GM21786 (cell line): ENCODE data around the gene MROH9.

Experiments
- ATAC-seq: cut with Tn5 transposase; IDR thresholded peaks from one replicate; pipeline ENCODE4 v1.9.1; 2021; ENCODE audit not compliant: unreplicated experiment

Gene MROH9

DNA sequence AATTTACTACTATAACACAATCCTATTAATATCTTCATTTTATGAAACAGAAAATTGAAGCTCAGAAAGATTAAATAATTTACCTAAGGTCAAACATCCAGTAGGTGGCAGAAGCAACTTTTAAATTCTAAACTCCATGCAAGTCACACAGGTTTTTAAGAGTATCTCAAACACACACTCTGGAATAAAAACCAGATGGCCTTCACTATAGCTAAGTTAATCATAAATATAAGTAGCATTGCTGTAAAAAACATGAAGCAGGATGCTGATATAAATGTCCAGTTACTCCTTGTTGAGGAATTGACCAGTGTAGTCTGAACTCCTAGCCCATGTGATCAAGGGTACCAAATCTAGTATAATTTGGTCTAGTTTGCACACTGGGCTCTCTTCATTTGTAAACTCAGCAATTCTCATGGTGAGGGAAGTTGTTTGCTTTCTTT is 146.0 kb downstream of the MROH9 start:
- no peak for ATAC-seq

DNA sequence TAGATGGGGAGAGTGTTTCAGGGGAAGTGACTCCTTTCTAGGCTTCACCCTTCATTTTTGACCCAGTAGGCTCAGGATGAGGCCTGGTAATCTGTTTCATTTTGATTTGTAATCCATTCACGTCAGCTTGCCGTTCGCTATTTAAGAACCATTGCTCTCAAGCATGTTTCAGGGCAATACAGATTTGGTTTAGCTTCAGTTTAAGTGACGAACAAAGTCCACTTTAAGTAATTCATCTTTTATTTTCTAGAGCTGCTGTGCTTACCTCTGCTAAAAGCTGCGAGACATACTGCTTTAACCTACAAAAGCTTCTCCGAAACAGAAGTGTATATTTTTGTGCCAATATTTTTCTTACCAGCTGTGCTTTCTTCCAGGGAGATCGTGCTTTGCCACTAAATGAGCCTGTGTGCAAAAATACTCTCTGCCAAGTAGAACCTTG is 146.4 kb downstream of the MROH9 start:
- ATAC-seq = no peak

DNA sequence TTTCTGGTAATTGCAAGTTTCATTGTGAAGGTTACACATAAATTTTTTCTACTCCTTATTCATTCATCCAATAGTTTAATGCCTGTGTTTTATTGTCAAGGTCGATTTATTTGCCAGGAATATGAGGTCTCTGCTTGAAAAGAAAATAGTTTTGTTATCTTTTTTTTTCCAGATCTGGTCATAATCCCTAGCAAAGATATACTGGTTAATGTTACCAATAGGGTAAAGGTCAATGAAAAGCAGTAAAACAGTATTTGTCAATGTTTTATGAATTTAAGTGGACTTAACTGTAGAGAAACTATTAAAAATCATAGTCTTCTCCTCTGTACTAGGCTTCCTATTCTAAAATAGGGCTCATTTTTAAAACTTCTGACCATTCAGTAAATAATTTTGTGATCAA is 147.3 kb downstream of the MROH9 start:
- ATAC-seq = no peak

DNA sequence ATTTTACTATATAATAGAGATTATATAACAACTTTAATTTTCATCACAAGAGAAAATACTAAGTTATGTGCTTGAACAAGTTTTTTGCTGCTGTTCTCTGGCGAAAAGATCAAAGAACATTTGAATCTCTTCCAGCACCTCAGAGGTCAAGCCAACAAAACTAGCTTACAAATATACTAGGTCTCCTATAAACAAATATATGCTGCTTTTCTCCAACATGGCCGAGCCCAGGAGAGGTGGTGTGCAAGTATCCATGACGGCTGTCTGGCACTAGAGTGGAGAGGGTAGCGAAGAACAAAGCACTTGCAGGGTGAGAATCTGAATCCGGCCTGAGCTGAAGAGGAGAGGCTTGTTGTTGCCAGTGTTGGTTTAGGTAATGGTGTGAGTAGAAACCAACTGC is 147.9 kb downstream of the MROH9 start:
- ATAC-seq = no peak

DNA sequence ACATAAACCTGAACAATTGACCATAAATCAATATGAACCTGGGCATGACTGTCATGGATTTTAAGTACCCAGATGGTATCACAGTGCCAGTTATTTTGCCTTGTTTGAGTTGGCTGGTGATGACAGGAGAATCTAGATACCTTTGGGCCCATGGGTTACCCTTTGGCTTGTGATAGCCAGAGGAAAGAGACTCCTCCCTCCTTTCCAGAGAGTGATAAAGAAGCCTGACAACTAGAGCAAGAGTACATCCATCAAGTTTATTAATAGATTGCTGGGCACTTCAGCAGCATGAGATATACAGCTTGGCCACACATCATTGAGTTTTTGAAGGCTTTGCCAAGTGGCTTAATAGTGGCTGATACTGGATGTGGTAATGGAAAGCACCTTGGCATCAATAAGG is 148.8 kb downstream of the MROH9 start:
- no peak for ATAC-seq

DNA sequence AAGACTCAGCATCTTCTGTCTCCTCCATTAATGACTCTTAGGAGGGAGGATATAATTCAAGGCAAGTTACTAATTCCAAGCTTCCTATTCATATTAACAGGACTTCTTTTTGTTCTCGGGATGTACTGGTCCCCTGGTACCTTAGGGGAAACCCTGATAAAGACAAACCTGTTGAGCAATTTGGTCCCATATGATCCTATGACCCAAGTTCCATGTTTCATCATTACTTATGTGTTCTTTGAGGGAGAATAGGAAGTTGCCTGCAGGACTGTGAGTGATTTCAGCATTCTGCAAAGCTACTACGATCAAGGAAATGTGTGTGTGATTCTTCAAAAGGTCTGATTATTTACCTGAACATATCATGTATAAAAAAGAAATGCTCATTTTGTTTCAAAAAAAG is 149.5 kb downstream of the MROH9 start:
- ATAC-seq = no peak

DNA sequence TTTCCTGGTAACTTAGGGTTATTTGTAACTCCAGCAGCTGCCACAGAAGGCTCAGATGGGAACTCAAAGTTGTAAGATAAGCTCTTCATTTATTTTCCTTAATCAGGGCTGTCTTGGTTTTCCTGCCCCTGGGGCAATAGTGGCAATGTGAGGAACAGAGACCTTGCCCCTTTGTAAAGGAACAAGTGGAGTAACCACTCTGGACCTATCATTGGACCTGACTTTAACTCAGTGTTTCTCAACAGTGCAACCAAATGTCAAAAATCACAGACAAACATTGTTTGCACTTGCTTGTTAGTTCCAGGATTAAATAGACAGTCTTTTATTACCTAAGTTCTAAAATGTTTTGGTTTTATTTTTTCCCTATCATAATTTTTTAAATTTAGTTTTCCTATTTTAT is 152.6 kb downstream of the MROH9 start:
- no peak for ATAC-seq

DNA sequence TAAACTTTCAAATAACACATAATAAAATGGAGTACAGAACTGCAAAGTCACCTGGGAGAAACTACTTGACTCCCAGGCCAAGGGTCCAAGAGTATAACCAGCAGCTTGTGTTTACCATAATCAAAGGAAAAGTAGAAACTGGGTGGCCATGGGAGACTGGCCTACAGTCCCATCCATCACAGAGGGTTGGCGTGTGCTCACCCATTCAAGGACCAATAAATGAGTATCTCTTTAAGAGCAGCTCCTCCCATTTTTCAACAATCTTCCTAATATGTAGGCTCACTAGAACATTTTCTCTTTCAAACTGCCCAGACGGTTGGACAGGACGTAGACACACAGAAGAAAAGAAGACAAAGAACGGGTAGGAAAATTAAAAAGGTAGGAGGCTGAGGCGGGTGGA is 155.3 kb downstream of the MROH9 start, which contains the start of gene FMO3:
Gene FMO3 (plus strand): TSS at position 302 of the 400 bp plus-strand sequence. CDS start 1,754 bp downstream, outside the sequence.
- no peak for ATAC-seq

DNA sequence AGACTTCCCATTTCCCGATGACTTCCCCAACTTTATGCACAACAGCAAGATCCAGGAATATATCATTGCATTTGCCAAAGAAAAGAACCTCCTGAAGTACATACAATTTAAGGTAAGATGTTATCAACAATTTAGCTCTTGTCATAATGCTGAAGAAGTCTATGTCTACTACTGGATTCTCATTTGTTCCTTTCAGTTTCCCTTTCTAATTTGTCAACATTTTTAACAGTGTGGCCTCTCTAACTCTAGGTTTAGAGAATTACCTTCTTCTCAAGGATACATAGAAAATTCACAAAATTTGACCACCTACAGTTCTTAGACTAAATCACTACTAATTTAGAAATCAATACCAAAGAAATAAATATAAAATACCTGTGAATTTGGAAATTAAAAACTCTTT is 168.5 kb downstream of the MROH9 start:
- no peak for ATAC-seq

DNA sequence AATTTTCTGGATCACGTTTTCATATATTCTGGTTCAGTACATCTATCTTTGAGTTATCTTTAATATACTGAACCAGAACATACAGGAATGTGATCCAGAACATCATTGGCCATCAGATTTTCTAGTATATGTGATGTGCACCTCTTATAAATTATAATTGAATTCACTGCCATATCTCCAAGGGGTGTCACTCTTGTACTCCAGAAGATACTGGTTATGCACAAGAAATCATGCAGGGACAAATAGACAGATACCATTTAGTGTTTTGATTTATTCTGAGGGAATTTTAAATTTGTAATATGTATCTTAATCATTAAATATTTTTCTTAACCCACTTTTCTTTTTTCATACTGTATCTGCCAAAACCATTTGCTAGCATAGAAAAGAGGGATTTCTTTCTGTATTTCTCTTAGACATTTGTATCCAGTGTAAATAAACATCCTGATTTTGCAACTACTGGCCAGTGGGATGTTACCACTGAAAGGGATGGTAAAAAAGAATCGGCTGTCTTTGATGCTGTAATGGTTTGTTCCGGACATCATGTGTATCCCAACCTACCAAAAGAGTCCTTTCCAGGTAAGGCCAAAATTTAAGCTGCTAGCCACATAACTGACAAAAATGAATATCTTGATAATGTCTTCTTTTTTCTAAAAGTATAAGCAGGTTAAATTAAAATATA is 172.1 kb downstream of the MROH9 start:
- ATAC-seq = no peak

DNA sequence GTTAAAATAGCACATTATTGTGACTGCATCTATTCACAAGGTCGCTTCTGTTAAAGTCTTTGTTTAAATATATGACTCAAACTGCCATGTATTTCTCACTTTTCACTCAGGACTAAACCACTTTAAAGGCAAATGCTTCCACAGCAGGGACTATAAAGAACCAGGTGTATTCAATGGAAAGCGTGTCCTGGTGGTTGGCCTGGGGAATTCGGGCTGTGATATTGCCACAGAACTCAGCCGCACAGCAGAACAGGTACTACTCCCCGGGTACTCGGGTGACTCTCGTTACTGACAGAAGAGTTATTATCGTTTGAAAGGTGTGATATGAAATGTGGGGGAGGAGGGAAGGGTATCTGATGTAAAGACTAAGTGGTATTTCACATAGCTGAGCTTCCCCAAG is 172.6 kb downstream of the MROH9 start:
- no peak for ATAC-seq

DNA sequence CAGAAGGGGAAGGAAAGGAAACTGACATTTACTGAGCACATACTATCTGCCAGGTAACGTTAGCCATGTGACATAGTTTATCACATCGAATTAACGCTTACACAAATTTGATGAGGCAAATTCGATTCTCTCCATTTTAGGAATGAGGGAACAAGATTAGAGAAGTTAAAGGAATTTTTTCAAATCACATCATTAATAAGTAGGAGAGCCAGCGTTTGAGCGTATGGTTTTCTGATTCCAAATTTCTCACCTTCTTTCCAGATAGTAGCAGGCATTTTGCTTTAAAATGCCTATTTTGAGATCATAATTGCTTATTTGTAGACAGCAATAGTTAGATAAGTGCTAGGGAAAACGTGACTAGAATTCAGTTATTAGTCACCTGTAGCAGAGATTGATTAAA is 174.6 kb downstream of the MROH9 start:
- no peak for ATAC-seq

DNA sequence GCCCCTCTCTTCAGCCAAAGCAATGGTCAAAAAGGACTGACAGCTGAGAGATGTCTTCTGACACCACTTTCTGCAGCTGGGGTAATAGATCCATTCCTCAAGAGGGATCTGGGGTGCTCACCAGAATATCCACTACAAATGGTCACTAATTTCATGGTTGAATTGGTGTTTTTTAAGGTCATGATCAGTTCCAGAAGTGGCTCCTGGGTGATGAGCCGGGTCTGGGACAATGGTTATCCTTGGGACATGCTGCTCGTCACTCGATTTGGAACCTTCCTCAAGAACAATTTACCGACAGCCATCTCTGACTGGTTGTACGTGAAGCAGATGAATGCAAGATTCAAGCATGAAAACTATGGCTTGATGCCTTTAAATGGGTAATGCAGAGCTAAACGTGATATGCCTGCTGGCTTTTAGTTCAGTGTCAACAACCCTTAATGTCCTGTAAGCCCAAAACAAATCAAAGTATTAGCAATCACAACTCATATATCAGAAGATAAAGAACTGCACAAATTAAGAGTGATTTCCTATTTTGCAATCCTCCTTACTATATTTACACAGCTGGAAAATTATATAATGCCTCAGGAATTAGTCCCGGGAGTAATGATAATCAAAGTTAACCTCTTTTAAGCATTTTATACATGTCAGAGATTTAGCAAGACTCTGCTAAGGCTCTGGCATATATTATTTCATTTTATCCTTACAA is 175.4 kb downstream of the MROH9 start:
- no peak for ATAC-seq

DNA sequence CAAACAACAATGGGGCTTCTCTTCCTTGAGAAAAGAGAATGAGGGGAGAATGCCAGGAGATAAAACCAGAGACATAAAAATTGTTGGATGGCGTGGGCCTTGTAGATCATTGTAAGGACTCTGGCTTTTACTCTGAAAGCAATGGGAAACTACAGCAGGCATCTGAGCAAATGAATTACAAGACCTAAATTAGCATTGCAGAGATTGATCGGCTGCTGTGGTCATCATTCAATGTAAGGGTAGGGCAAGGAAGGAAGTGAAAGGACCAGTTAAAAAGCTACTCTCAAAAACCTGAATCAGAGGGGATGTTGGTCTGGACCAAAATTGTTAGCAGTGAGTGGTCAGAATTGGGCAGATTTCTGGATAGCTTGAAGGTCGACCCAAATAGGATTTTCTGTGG is 176.8 kb downstream of the MROH9 start:
- ATAC-seq = no peak

DNA sequence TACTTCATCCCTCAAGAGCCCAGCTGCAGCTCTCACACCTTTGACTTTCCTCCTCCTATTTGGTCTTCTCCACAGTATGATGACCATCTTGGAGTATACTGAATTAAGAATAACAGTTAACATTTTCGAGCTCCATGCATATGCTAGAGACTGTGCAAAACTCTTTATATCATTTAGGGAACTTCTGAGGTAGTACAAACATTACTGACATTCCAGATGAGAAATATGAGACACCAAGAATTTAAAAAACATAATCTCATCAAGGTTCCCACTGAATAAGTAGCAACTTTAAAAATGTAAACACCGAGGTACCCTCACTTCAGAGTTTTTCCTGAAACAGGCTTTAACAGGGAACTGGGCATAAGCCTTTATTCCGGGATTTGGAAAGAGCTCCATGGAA is 178.0 kb downstream of the MROH9 start:
- ATAC-seq = no peak
